ENCODE data around the gene IZUMO1.
"Not testable (repeated sequence)": the region's sequence is repeated elsewhere in the genome, so short reads cannot be mapped to it uniquely, and the experiment has no call there.

The IZUMO1 gene

DNA sequence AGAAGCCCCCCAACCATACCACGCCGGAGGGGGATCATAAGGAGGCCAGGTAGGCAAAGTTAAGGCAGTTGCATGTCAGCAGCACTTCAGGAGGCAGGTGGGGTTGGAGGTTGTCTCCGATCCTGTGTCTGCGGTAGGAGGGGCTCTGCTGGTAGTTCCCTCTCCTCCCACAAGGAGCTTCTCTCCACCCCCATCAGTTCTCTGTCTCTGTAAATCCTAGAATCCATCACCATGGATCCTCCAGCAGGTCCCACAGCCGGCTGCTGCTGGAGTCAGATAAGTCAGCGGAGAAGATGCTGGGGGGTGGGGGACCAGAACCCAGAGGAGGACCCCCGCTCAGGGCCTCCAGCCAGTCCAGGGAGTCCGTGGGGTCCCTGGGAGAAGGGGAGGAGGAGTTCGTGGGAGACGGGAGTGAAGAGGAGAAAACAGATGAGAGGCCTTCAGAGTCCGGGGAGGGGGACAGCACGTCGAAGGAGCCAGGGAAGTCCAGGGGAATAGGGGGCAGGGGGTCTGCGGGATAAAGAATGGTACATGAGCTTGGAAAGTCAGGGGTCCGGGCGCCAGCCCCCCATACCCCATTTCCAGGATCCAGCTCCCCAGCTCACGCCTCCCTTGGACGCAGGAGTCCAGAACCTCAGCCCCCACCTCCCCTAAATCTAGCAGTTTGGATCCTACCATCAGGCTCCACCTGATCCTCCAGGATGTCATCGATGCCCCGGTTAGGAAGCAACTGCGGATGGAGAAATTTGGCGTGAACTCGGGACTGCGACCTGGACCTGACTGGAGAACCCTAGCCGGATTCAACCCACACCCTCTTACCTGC lies 33.5 kb downstream of the IZUMO1 start:
- peak; percentile 39 for DNase-seq (ENCODE audit: low spot score)

- DNase-seq (ENCODE audit: low spot score), result no peak
These were observed 35.5 kb downstream of the IZUMO1 start for GRCh38 chr19:48711106-48711662.

DNA sequence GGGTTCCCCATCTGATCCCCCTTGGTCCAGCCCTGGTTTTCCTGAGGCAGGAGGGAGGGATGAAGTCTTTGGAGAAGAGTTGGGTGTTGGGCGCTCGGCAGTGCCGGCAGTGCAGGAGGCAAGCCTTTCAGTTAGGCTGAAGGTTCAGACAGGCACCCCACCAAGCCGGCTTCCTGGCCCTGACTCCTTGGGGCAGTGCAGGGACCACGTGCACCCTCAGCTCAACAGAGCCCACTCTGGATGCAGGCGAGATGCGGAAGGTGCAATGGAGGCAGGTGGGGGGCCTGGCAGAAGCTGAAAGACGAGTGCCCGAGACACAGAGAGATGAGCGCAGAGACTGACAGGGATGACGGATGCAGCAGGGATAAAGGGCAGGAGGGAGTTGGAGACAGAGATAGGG lies 38.2 kb downstream of the IZUMO1 start:
- DNase-seq (ENCODE audit: low spot score), result no peak

DNA sequence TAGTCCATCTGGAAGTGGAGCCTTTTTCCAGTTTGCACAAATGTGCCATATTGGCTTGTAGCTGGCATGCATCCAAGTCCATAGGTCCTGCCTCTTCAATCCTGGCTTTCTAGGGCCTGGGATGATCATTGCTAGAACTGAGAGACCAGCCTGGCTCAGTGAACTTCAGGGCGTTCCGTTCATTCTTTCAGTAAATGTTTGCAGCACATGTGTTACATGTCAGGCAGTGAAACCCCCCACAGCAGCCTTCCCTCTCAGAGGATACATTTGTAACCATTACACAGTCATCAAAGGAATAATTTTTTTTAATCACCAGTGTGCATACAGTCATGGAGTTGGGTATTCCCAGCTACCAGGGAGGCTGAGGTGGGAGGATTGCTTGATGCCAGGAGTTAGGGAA lies 41.3 kb downstream of the IZUMO1 start:
- DNase-seq (ENCODE audit: low spot score), result no peak

- DNase-seq (ENCODE audit: low spot score), result no peak
These were observed 43.4 kb downstream of the IZUMO1 start for GRCh38 chr19:48703316-48703715.

- no peak for DNase-seq (ENCODE audit: low spot score)
These were observed 44.0 kb downstream of the IZUMO1 start for GRCh38 chr19:48702701-48703100.

- DNase-seq (ENCODE audit: low spot score), result no peak
These were observed 48.7 kb downstream of the IZUMO1 start for GRCh38 chr19:48698046-48698445.

DNA sequence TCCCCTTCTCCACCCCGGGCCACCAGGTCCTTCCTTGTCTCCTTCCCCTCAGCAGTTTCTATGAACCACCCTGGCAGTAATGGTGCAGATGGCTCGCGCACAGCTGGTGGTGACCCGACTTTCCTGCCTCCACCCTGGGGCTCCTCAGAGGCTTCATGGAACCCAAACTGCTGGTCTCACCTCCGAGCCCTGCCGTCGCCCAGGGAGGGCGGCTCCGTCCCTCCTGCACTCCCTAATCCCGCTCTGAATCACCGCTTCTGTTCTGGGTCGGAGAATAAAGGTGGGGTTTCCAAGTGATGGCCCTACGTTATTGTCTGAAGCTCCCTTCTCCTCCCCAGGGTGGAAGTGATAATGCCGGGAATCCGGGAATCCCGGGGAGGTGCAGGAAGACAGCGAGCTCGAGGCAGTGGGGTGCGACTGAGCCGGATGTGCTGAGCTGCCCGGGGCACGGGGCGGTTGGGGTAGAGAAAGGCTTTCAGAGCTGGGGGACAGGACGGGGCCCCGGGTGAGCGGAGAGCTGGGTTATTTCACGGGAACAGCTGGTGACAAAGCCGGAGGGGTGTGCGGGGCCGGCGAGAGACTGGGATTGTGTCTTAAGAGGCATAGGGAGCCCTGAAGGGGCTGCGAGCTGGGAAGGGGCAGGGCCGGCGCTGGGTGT lies 50.2 kb downstream of the IZUMO1 start:
- no peak for DNase-seq (ENCODE audit: low spot score)

DNA sequence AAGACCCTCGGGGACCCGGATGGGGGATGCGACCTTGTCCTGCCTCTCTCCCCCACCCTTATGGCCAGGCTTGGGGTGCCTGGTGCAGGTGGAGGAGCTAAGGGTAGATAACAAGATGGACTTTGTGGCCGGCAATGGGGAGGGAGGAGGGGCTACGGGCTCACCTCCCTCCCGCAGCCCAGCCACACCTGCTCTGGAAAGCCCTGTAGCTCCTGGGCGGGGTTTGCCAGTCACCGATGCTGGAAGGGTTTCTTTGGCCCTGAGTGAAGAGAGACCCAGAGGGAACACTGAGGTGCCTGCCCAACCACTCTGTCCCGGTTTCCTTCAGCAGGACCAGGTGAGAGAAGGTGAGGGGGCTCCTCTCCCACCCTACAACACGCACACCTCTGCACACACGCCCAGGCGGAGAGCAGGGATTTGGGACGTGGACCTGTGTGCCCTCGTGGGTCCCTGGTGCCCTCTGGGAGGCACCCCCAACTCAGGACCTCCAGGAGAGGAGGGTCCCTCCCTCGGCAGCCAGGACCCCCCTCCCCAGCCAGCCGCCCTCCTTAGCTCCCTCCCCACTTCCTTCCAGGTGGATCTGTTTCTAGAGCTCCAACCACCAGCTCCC lies 50.9 kb downstream of the IZUMO1 start, which contains the start of gene FUT2:
FUT2 (plus strand) TSS at position 229 of the 610 bp plus-strand sequence. CDS start 6,986 bp downstream, outside the sequence.
- DNase-seq (ENCODE audit: low spot score), result no peak

DNA sequence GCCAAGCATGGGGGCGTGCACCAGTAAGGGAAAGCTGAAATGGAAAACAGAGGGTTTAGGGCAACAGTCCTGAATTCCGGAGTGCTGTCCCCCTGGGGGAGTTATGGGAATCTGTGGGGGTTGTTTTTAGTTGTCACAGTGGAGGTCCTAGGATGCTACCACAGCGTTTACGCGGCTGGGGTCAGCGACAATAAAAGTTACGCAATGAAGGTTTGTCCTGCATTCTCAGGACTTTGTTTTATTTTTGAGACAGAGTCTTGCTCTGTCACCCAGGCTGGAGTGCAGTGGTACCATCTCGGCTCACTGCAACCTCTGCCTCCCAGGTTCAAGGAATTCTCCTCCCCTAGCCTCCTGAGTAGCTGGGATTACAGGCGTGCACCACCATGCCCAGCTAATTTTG lies 53.1 kb downstream of the IZUMO1 start:
- DNase-seq (ENCODE audit: low spot score), result not testable (repeated sequence)
